GM18861 (cell line): ENCODE results near the gene FZD7.

ENCODE experiments used
- ATAC-seq: cut with Tn5 transposase; IDR thresholded peaks from one replicate; pipeline ENCODE4 v1.9.1; 2021; ENCODE audit not compliant: unreplicated experiment

Gene FZD7

DNA sequence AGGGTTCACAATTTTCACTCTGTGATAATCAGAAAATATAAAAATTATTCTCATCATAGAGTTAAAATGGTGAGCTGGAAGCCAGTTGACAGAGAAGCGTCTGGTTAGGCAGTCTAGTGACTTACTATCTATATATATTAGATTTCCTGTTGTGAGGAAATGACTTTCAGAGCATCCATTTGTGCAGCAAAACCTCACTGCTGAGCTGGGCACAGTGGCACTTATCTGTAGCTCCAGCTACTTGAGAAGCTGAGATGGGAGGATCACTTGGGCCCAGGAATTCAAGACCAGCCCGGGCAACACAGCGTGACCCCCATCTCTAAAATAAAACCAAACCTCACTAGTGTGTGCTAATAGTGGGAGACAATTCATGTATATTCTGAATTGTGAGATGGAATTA, 32.2 kb downstream of the FZD7 start:
- ATAC-seq, result no peak

DNA sequence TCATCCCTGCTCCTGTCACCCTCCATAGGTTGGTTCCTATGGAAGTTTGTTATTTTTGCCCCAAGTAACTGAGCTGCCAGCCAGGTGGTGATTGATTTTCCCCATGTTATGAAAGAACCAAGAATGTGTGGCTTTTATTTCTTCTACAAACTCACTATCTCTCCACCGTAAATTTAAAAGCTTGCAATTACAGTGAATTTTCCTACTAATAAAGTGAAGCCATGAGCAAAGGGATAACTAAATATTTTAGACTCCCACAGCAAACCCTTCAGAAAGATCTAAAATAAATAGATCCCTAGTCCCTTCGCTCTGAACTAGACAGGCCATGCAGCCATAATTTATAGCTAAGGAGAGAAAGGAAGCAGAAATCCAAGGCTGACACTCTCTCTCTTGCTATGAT, 33.2 kb downstream of the FZD7 start:
- ATAC-seq, result no peak

DNA sequence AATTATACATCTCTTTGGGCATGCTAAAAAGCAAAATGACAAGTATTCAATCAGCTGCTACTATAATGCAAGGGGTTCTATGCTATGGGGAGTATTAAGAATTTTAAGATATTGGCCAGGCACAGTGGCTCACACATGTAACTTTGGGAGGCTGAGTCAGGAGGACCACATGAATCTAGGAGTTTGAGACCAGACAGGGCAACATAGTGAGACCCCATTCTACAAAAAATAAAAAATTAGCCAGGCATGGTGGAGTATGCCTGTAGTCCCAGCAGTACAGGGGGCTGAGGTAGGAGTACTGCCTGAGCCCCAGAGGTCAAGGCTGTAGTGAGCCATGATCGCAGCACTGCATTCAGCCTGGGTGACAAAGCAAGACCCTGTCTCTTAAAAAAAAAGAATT, 33.9 kb downstream of the FZD7 start:
- ATAC-seq, result no peak

DNA sequence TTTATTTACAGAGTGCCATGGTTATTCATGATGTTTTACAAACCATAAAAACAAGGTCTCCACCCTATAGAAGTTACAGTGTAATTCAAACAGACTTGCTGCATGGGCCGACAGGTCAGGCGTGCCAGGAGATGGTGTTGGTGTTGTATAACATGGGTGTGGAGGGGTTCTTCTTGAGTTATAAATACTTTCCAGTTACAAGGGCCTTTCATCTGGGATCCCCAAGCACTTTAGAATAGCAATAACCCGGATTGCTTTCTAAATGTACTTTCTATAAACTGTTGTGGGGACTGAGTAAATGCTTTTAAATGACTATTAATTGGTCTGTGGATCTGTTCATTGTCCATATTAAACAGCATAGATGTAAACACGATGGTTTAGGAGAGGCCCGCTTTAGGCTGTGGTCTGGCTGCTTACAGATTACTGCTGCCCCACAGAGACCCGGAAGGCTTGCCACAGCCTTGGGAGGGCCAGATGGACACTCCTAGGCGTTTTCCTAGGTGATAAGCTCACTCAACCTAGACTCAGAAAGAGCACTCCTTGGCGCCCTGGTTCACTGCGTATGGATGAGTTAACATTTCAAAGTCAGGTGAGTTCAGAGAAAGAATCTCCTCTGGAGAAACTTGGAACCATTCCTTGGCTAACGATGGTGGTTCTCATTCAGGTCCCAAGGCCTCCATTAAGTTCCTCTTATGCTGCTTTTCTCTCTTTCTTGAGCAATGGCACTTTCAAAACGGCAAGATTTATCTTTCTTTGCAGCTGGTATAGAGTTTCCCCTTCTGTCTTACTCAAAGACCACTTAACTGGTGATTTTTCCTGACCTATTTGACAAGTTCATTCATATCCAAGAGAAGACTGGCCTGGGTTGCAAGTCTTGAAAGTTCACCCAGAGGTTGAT, 35.8 kb downstream of the FZD7 start:
- no peak for ATAC-seq

DNA sequence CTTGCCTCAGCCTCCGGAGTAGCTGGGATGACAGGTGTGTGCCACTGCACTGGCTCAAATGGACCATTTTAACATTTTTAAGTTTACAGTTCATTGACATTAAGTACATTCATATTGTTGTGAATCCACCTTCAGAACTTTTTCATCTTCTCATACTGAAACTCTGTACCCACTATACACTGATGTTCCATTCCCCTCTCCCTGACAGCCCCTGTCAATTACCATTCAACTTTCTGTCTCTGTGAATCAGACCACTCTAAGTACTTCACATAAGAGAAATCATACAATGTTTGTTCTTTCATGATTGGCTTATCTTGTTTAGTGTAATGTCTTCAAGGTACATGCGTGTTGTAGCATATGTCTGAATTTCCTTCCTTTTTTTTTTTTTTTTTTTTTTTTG, 37.5 kb downstream of the FZD7 start:
- no peak for ATAC-seq

DNA sequence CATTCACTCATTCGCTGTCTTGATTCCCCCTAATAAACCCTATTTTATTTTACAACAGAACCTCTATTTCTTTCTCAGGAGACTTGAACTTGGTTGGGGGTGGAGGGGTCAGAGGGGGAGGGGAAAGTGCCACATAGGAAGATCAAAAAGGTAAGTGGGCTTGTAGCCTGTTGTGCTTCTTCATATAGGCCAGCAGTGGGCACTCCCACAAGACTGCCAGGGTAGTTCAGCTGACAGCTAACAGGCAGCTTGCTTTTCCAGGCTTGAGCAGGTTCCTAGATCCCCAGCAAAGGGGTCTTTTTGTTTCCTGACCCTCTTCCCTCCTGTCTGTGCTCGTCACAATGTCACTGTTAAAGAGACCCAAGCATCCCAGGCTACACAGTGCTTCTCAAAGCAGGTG, 38.6 kb downstream of the FZD7 start:
- ATAC-seq, result no peak

- no peak for ATAC-seq
These were observed 39.2 kb downstream of the FZD7 start, which contains the start of gene KIAA2012 for GRCh38 chr2:202072737-202073401. KIAA2012 (plus strand) TSS chr2:202073255; CDS start chr2:202073628, 373 bp downstream.

DNA sequence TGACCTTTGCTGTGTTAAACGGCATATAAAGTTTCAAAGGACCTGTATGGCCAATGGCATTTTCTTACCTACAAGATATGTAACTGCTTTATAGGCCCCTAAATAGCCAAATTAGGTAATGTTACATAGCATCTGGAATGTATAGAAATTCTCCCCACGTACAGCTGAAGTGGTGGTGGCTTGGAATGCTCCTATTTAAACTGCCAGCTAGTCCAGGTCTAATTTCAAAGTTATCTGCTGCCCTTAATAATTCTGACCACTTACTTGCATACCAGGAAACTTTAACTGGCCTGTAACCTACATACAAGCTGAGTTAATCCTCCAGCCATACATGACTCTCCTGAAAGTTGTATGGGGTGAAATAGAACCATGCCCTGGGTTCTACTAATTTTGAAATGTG, 40.7 kb downstream of the FZD7 start:
- no peak for ATAC-seq

- no peak for ATAC-seq
These were observed 45.7 kb downstream of the FZD7 start for GRCh38 chr2:202079310-202079709.

- no peak for ATAC-seq
These were observed 50.6 kb downstream of the FZD7 start for GRCh38 chr2:202084265-202084664.
